Smooth muscle cell (in vitro differentiated cells): ENCODE measurements around the gene SSTR5. TPM values are rescaled to one million over a fixed set of nuclear protein-coding genes. Genes with fewer than 3 reads are reported as not detected.

ENCODE experiments used
- DNase-seq: peaks from one replicate; lab custom pipeline; 2025; ENCODE audit not compliant: unreplicated experiment; lab: John Stamatoyannopoulos, UW
- H2AFZ ChIP-seq: fragments of 200-600 bp; sonication (generic); 2 replicates; pipeline ENCODE4 v1.6.0; 2016; ENCODE audit warnings: antibody characterized with exemption, low read depth, mild to moderate bottlenecking
- H3F3A ChIP-seq: fragments of 200-600 bp; sonication (generic); 2 replicates; pipeline ENCODE4 v1.6.0; 2017; ENCODE audit warnings: antibody characterized with exemption, low read depth
- H3K27ac ChIP-seq: fragments of 200-600 bp; sonication (generic); 2 replicates; pipeline ENCODE4 v1.5.1; 2016; ENCODE audit warnings: low read depth, mild to moderate bottlenecking
- H3K27me3 ChIP-seq: fragments of 200-600 bp; sonication (generic); 2 replicates; pipeline ENCODE4 v1.6.1; 2016; ENCODE audit warnings: low read depth, mild to moderate bottlenecking
- H3K36me3 ChIP-seq: fragments of 200-600 bp; sonication (generic); 2 replicates; pipeline ENCODE4 v1.5.1; 2016; ENCODE audit warnings: low read depth
- H3K4me1 ChIP-seq: fragments of 200-600 bp; sonication (generic); 2 replicates; pipeline ENCODE4 v1.5.1; 2016; ENCODE audit warnings: low read depth
- H3K4me2 ChIP-seq: fragments of 200-600 bp; sonication (generic); 2 replicates; pipeline ENCODE4 v1.6.0; 2016; ENCODE audit warnings: mild to moderate bottlenecking
- H3K4me3 ChIP-seq: fragments of 200-600 bp; sonication (generic); 2 replicates; pipeline ENCODE4 v1.5.1; 2016; ENCODE audit warnings: mild to moderate bottlenecking
- H3K79me2 ChIP-seq: fragments of 200-600 bp; sonication (generic); 2 replicates; pipeline ENCODE4 v1.6.0; 2016; ENCODE audit warnings: low read depth, mild to moderate bottlenecking
- H3K9ac ChIP-seq: fragments of 200-600 bp; sonication (generic); 2 replicates; pipeline ENCODE4 v1.6.0; 2016; ENCODE audit warnings: low read depth
- H3K9me3 ChIP-seq: fragments of 200-600 bp; sonication (generic); replicated peaks from 2 replicates; pipeline ENCODE4 v1.5.1; 2016; ENCODE audit warnings: low read depth
- H4K20me1 ChIP-seq: fragments of 200-600 bp; sonication (generic); 2 replicates; pipeline ENCODE4 v1.6.0; 2016; ENCODE audit warnings: low read depth
- WGBS: methylation state at CpG from one replicate; pipeline ENCODE4 v1.1.7; 2016; ENCODE audit warnings: low lambda C conversion rate; 5-methylcytosine and 5-hydroxymethylcytosine counted together
- polyA plus RNA-seq: library from polyadenylated mRNA; unstranded; fragments of >200 nt; fragmentation: Nextera tagmentation; extraction: Ambion mirVana; gene quantifications from 2 replicates; pipeline ENCODE4 v1.2.1, GENCODE V29; 2016
- total RNA-seq: library from RNA; depleted of rRNA; stranded (reverse); fragments of >200 nt; gene quantifications from 2 replicates; pipeline ENCODE4 v1.2.3, GENCODE V29; 2014
- TF ChIP-seq, protein P1 (sequence below): fragments of 200-600 bp; sonication (generic); IDR thresholded peaks from 2 replicates; pipeline ENCODE4 v1.5.1; 2017; ENCODE audit warnings: borderline replicate concordance, mild to moderate bottlenecking, antibody characterized with exemption; ENCODE audit not compliant: insufficient read depth, poor library complexity, severe bottlenecking

SSTR5 gene
- total and polyA plus RNA-seq, 2 experiments from 2014 or later, result not detected

DNA sequence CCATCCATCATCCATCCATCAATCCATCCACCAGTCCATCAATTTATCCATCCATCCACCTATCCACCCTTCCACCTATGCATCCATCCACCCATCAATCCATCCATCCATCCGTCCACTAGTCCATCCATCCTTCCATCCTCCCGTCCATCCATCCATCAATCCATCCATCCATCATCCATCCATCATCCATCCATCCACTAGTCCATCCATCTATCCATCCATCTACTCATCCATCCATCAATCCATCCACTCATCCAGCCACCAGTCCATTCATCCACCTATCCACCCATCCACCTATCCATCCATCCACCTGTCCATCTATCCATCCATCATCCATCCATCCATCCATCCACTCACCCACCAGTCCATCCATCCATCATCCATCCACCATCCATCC is 39.9 kb upstream of the SSTR5 start:
- no peaks in the 10 kb centered on the region for H3K9me3 ChIP-seq
- no peak overlapping the region for H3K9ac ChIP-seq
- no peaks in the 10 kb centered on the region for H4K20me1 ChIP-seq
- WGBS, result 90% methylated on average over 2 of the region's 2 CpGs
- H3K27ac ChIP-seq, result no peak overlapping the region
- H2AFZ ChIP-seq, result no peak overlapping the region
- H3F3A ChIP-seq, result no peaks in the 10 kb centered on the region
- no peaks in the 10 kb centered on the region for H3K79me2 ChIP-seq
- TF ChIP-seq, protein P1, sequence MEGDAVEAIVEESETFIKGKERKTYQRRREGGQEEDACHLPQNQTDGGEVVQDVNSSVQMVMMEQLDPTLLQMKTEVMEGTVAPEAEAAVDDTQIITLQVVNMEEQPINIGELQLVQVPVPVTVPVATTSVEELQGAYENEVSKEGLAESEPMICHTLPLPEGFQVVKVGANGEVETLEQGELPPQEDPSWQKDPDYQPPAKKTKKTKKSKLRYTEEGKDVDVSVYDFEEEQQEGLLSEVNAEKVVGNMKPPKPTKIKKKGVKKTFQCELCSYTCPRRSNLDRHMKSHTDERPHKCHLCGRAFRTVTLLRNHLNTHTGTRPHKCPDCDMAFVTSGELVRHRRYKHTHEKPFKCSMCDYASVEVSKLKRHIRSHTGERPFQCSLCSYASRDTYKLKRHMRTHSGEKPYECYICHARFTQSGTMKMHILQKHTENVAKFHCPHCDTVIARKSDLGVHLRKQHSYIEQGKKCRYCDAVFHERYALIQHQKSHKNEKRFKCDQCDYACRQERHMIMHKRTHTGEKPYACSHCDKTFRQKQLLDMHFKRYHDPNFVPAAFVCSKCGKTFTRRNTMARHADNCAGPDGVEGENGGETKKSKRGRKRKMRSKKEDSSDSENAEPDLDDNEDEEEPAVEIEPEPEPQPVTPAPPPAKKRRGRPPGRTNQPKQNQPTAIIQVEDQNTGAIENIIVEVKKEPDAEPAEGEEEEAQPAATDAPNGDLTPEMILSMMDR, result no peak
- peaks cover 15% of the 10 kb centered on the region for H3K4me1 ChIP-seq
- no peak for DNase-seq
- no peak overlapping the region for H3K4me3 ChIP-seq
- no peak overlapping the region for H3K4me2 ChIP-seq
- H3K27me3 ChIP-seq, result no peaks in the 10 kb centered on the region
- H3K36me3 ChIP-seq, result no peaks in the 10 kb centered on the region

DNA sequence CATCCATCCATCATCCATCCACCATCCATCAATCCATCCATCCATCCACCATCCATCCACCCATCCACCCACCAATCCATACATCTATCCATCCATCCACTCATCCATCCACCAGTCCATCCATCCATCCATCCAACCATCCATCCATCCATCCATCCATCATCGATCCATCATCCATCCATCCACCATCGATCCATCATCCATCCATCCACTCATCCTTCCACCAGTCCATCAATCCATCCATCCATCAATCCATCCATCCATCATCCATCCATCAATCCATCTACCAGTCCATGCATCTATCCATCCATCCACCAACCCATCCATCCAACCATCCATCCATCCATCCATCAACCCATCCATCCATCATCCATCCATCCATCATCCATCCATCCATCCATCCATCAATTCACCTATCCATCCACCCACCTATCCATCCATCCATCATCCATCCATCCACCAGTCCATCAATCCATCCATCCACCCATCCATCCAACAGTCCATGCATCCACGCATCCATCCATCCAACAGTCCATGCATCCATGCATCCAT is 39.3 kb upstream of the SSTR5 start:
- no peaks in the 10 kb centered on the region for H4K20me1 ChIP-seq
- H3K4me2 ChIP-seq, result no peak overlapping the region
- H2AFZ ChIP-seq, result no peak overlapping the region
- TF ChIP-seq, protein P1, result no peak
- no peak overlapping the region for H3K4me3 ChIP-seq
- no peaks in the 10 kb centered on the region for H3K79me2 ChIP-seq
- no peak overlapping the region for H3K9ac ChIP-seq
- no peaks in the 10 kb centered on the region for H3K36me3 ChIP-seq
- H3K9me3 ChIP-seq, result no peaks in the 10 kb centered on the region
- H3K27ac ChIP-seq, result no peak overlapping the region
- H3K4me1 ChIP-seq, result peaks cover 16% of the 10 kb centered on the region
- 90% methylated on average over 3 of the region's 3 CpGs for WGBS
- DNase-seq, result no peak
- H3F3A ChIP-seq, result no peaks in the 10 kb centered on the region
- H3K27me3 ChIP-seq, result no peaks in the 10 kb centered on the region

DNA sequence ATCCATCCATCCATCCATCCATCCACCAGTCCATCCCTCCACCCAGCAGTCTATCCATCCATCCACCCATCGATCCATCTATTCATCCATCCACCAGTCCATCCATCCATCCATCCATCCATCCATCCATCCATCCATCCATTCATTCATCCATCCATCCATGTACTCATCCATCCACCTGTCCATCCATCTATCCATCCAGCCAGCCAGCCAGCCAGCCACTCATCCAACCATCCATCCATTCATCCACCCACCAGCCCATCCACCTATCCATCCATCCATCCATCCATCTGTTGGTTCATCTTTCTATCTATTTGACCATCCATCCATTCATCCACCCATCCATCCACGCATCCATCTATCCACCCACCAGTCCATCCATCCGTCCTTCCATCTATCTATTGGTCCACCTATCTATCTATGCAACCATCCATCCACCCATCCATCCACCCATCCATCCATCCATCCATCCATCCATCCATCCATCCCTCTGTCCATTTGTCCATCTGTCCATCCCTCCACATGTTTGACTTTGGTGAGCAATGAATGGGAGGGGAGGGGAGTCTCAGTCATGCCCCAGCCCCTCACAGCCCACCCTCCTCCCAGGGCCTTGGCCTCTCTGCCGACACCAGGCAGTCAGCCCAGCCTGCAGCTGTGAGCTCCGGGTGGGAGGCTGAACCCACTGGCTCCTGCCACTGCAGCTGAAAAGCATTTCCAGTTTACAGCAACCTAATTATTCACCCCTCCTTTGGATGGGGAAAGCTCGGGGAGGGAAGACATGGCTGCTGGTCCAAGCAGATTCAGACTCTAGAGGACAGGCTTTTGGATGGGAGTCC is 38.1 kb upstream of the SSTR5 start:
- no peak overlapping the region for H2AFZ ChIP-seq
- H3K79me2 ChIP-seq, result no peaks in the 10 kb centered on the region
- no peaks in the 10 kb centered on the region for H3K36me3 ChIP-seq
- 90% methylated on average over 6 of the region's 6 CpGs for WGBS
- no peaks in the 10 kb centered on the region for H3K9me3 ChIP-seq
- H3F3A ChIP-seq, result no peaks in the 10 kb centered on the region
- H3K27me3 ChIP-seq, result no peaks in the 10 kb centered on the region
- H3K4me3 ChIP-seq, result no peak overlapping the region
- H4K20me1 ChIP-seq, result no peaks in the 10 kb centered on the region
- no peak for DNase-seq
- no peak overlapping the region for H3K9ac ChIP-seq
- TF ChIP-seq, protein P1, result no peak
- H3K4me1 ChIP-seq, result peaks cover 16% of the 10 kb centered on the region
- H3K4me2 ChIP-seq, result no peak overlapping the region
- no peak overlapping the region for H3K27ac ChIP-seq
